DMS 273 treated with DMSO at 0.1 percent for 48 hours (cell line): ENCODE data around the gene CAPS.

ENCODE experiments used
- DNase-seq: peaks from one replicate; lab custom pipeline; 2025; lab: John Stamatoyannopoulos, UW

Gene CAPS

GRCh38 chr19:5910638-5910907 is 3.5 kb upstream of the CAPS start:
- DNase-seq: no peak

DNA sequence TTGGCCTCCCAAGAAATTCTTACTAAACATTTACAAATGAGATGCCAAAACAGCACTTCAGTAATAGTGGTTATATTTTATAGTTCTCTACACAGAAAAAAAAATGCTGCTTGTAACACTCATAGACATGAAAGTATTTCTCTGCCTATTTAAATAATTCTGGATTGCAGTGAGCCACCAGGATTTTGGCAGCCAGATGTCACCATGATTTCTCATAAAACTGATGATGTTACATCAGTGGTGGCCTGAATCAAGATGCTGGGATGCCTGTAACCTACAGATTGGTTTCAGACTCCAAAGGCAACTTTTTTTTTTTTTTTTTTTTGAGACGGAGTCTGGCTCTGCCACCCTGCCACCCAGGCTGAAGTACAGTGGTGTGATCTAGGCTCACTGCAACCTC is 2.7 kb upstream of the CAPS start:
- DNase-seq: no peak

GRCh38 chr19:5914358-5914774 is 312 bp downstream of the CAPS start:
- DNase-seq: no peak

DNA sequence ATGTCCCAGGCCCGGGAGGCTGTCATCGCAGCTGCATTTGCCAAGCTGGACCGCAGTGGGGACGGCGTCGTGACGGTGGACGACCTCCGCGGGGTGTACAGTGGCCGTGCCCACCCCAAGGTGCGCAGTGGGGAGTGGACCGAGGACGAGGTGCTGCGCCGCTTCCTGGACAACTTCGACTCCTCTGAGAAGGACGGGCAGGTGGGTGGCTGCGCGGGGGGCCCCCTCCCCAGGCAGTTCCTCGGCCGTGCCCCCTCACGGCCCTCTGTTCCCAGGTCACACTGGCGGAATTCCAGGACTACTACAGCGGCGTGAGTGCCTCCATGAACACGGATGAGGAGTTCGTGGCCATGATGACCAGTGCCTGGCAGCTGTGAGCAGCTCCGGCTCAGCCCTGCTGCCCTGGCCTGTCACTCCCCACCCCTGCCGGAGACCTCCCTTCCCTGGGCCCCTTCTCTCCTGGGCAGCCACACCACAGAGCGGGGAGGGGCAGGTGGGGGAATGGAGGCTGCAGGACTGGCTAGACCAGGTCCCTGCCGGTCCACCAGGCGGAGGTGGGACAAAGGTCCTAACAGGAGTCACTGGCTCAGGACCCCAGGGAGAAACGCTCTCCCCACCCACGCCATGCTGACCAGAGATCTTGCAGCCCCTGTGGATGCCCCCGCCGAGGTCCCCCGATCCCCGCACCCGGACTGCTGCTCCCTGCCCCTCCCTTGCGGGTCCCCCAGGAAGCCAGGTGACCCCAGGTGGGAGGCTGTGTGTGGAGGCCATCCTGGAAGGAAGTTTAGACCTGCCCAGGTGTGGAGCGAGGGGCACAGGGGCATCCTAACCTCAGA is 1.1 kb downstream of the CAPS start:
- DNase-seq: no peak

DNA sequence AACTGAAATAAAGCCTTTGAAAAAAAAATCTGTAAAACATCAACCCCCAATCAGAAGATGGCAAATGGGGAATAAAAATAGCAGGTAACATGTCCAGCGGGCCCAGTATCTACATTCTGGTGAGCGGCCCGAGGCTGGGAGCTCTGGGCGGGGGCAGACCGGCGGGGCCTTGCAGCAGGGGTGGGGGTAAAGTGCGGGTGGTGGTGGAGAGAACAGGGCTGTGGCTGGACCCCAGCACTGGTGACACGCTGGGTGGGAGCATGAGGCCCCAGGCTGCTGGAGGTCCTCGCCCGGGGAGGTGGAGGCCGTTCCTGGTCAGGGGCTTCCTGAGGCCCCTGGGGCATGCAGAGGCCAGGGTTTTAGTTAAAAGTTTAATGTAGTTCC is 1.7 kb downstream of the CAPS start:
- no peak for DNase-seq

DNA sequence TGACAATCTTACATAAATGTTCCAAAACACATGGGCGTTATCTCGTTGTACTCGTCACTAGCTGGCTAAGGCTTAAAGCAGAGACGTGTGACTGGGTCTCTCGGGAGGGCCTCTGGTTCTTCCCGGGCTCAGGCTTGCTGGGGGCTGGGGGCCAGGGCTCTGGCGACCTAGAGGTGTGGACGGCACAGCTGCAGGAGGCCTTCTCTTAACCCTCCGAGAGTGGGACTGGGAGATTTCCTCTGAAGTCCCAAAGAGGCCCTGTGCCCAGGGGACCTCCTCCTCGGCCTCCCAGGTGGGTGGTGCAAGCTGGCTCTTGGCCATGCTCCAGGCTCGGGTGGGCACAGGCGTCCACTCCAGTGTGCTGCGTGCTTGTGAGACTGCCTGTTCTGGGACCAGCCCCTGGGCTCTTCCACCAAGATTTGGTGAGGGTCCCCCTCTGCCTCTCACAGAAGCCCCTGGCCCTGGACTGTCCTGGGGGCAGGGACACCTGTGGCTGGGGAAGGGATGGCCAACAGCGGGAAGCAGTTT is 2.2 kb downstream of the CAPS start:
- DNase-seq: no peak

DNA sequence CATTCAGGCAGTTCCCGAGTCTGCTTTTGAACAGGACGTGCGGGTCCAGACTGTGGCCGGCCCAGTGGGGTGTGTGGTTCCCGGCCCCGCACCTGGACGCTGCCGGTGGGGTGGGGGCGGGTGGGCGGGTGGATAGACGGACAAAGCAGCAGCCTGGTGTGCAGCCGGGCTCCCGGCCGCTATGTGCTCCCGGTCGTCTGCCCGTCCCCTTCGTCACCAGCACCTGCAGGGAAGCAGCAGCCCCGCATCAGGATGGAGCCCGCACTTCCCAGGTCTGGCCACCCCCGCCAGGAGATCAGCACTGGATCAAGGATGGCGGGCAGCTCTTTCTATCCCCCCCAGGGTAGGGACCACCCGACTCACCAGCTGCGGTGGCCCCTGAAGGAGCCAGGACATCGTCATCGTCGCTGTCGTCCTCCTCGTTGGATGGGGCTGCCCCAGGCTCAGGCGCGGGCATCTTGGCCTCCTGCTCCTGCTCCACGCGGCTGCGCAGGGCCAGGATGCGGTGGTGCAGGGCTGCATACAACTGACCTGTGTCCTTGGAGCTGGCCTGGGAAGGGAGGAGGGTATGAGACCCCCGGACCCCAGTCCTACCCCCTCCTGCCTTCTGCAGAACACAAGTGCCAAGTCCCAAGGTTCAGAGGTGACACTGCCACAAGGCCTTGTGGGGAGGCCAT is 3.5 kb downstream of the CAPS start:
- DNase-seq: no peak

- no peak for DNase-seq
Observed at GRCh38 chr19:5918463-5919079, 4.5 kb downstream of the CAPS start.

DNA sequence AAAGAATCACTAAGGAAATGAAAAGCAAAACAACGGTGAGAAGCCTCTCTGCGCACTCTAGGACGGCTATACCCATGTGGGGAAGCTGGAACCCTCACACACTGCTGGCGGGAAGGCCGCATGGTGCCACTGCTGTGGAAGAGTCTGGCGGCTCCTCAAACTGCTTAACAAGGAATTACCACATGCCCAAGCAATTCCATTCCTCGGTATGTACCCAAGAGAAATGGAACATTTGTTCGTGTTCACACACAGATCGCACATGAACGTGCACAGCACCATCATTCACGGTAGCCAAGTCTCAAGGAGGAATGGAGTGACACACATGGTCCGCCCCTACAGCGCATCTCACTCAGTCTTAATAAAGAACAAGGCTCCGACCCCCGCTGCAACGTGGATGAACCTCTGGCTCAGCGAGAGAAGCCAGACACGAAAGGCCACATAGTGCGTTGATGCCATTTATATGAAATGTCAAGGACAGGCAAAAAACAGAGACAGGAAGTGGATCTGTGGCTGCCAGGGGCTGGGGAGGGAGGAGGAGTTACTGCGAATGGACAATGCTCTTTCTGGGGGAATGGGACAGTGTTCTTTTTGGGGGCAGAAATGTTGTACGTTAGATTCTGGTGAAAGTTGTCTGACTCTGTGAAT is 7.6 kb downstream of the CAPS start:
- no peak for DNase-seq

- DNase-seq: no peak
Observed at GRCh38 chr19:5922161-5922545, 8.1 kb downstream of the CAPS start.

DNA sequence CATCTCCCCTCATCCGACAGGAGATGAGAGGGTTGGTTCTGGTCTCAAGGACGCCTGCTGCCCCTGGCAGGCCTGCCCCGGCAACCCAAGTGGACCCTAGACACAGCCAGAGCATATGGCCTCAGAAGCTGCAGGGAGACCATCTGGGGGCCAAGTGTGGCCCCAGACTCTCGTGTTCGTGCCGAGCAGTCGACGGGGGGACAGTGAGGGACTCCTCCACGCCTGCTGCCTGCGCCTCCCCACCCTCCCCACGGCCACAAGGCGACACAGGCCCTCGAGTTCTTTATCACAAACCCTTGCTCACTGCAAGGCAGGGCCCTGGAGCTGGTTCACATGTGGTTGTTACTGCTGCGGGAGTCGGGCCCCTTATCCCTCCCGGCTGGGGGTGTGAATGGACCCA is 9.3 kb downstream of the CAPS start:
- no peak for DNase-seq

DNA sequence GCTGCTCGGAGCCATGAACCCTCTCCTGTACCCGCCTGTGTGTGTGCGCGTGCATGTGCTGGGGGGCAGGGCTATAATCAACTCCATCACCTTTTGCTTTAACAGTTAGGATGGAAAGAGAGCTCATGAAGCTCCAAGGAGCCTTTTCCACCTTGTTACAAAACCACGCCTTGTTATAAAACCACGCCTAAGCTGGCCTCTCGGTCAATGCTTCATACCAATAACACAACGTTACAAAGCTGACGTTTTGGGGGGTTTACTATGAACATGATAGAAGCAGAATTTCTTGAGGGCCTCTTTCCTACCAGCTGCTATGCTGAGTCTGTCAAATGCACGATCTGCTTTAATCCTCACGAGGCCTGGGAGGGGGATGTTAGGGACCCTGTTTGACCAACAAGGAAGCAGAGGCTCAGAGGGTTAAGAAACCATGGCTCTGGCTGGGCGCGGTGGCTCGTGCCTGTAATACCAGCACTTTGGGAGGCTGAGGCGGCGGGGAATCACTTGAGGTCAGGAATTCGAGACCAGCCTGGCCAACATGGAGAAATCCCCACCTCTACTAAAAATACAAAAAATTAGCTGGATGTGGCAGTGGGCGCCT is 11.9 kb downstream of the CAPS start:
- DNase-seq: no peak

GRCh38 chr19:5926641-5927440 is 12.8 kb downstream of the CAPS start:
- no peak for DNase-seq

- DNase-seq: no peak
Observed at GRCh38 chr19:5927441-5927821, 13.4 kb downstream of the CAPS start.

DNA sequence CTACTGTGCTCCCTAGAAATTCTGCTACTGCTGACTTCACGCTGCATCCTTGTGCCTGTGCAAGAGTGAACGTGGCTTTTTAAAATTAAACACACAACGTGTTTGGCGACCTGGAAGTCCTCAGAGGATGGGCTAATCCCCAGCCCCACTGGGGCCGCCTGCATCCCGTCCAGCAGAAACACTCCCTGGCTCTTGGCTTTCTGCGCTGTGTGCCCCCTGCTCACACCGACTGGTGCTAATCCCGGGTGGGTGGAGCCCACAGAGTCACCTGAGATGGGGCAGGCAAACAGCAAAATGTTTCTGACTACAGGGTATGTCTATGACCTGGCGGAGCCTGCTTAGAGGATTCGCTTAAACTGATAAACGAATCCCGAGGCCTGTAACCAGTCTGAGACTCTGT is 15.1 kb downstream of the CAPS start:
- DNase-seq: no peak

GRCh38 chr19:5929625-5930024 is 15.6 kb downstream of the CAPS start:
- no peak for DNase-seq

DNA sequence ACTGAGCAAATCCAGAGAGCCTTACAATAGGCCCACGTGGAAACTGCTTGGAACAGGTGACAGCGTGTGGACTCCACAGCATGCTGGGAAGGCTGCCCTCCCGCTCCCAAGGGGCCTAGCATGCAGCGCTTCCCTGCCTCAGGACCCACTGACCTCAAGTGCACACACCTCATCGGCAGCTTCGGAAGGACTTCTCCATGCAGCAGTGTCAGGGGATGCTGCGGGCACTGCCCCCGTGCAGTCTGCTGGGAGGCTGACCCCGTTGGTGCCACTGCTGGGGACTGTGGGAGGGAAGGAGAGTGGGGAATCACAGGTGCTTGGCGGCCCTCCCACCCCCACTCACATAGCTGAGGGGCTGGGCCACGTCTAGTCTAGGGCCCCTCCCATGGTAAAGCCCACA is 17.2 kb downstream of the CAPS start:
- DNase-seq: no peak

DNA sequence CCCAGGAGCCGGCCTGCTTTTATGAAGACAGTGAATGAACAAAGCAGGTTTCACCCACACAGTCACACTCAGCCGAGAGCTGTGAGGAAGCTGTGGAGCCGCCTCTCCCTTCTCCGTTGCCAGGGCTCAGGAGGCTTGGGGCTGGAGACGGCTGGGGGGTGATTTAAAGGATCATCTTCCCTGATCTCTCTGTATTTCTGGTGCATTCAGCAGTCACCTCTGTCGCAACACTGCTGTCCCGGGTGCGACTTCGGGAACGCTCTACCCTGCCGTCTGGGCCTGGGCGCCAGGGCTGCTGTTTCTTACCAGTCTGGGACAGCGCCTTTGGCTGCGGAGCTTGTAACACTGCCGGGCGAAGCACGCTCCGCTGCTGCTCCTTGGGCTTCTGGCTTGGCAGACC is 18.1 kb downstream of the CAPS start:
- DNase-seq: no peak

DNA sequence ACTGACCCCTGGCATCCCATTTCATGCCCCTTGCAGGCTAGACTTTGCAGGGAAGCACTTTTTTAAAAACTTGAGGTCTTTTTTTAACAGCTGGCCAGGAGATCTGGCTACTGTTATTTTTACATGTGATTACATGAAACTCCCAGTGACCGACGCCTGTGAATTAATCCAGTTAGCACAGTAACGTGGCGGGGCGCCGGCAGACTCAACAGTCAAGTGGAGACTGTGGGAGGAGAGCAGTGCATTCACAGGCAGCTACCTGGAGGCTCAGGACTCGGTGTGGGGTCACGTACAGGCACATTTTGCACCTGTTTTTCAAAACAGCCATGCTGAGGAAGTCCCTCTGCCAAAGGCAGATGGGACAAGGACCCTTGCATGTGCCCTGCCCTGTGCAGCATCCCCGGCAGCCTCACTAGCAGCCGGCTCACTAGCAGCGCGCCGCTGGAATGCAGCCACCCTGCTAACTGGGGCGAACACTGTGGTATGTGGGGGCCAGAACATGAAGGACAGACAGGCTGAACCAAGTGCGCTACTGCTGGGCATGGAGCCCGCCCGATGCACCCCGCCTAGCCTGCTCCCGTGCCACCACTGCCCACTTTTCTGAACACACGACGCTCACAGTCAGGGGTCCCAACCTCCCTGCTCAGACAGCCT is 18.7 kb downstream of the CAPS start:
- DNase-seq: no peak

GRCh38 chr19:5933391-5934068 is 19.5 kb downstream of the CAPS start:
- no peak for DNase-seq

DNA sequence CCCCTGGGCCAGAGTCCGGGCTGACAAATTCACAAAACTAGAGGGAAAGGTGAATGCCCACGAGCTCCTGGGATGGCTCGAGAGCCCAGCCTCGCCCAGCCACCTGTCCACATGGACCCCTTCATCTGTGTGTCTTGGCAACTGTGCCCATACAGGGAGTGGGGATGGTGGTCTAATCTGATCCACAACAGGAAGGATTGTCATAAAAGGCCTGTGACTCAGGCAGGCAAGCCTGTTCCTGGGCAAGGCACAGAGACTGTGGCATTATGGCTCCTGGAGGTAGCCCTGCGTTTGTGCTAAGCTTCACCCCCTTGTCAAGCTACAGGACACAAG is 20.0 kb downstream of the CAPS start:
- no peak for DNase-seq
